Brain pericyte (primary cell): ENCODE data around the gene YBX3.
A peak's percentile ranks its signal among the peaks of the same experiment; 100 is the strongest.
"Not testable (repeated sequence)": the region's sequence is repeated elsewhere in the genome, so short reads cannot be mapped to it uniquely, and the experiment has no call there.

Experiments
- DNase-seq: peaks from one replicate; pipeline ENCODE4 v3.0.0-alpha.2; 2012; ENCODE audit warnings: low read depth, low spot score

YBX3 gene

DNA sequence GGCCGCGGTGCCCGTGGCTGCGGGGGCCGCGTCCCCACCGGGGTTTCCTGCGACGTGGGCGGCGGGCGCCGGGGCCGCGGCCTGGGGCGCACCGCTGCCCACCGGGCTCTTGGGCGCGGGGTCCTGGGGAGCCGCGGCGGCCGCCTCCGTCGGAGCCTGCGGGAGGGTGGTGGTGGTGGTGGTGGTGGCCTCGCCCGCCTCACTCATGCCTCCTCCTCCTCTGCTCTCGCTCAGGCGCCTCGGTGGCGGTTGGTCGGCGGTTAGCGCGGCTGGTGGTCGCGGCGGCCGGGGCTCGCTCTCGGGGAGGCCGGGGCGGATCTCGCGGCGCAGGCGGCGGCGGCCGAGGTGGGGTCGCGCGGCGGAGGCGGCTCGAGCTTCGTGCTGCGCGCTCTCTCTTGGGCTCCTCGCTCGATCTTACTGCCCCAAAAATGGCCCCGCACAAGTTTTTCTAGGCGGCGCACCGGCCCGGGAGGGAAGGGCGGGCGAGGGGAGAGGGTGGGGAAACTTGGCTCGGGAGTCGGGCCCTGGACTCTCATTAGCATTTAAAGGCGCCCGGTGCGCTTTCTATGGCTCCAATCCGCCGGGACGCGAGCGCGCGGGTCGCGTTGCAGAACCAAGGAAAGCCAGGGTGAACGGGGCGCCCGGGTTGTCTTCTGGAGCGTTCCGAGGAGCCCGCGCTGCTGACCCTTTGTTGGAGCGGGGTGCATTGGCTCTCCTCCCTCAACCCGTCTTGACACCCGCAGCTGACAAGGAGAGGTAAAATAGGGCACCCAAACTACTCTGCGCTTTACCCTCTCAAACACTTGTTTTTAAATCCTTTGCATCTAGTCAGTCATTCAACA, at the start of gene YBX3:
TSS of gene YBX3 (minus strand) at position 419 of the 842 bp plus-strand sequence. CDS start at position 207, 212 bp downstream.
- peak; percentile 37 for DNase-seq

DNA sequence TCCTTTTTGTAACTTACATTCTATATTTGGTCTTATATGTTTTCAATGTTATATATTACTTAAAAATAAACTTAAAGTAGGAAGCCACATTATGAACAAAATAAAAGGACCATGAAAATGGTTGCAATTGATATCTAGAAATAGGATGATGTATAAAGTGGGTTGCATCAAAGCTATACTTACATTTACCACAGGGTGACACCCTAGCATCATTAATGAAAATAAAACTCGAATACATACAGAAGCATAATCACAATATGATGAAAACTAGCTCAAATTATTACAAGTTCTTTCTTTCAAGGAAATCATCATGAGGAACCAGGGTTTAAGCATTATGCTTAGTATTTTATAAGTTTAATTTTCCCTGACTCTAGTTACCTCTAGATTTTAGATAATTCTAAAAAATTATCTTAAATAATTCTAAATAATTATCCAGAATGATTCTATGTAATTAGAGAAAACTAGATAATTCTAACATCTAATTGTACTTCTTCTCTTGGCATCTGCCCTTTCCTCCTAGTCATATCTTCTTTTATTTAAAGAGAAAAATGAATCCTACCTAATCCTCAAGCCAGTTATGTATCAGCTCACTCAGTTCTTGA, 48.1 kb upstream of the YBX3 start:
- DNase-seq = no peak

DNA sequence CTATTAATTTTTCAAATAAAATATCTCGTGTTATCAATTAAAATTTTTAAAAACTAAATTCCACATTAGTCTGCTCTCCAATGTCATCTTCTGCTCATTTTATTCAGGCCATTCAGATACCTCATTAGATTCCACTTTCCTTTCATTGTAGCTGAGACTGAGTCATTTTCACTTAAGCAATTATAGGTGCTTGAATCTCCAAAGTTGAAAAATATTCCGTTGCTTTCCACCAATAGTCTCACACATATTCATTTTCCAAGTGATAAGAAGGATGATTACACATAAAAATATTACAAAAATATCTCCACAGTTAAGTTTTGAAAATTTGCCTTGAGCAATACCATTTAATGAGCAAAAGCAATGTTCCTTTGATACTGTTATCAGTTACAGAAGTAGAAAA, 36.5 kb upstream of the YBX3 start:
- DNase-seq = no peak

DNA sequence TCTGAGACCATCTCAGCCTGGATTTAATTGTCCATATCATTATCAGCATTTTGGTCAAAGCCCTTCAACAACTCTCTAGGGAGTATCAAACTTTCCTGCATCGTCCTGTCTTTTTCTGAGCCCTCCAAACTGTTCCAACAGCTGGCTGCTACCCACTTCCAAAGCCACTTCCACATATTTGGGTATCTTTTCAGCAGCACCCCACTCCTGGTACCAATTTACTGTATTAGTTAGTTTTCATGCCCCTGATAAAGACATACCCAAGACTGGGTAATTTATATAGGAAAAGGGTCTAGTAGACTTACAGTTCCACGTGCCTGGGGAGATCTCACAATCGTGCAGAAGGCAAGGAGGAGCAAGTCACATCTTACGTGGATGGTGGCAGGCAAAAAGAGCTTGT, 33.1 kb upstream of the YBX3 start:
- no peak for DNase-seq

DNA sequence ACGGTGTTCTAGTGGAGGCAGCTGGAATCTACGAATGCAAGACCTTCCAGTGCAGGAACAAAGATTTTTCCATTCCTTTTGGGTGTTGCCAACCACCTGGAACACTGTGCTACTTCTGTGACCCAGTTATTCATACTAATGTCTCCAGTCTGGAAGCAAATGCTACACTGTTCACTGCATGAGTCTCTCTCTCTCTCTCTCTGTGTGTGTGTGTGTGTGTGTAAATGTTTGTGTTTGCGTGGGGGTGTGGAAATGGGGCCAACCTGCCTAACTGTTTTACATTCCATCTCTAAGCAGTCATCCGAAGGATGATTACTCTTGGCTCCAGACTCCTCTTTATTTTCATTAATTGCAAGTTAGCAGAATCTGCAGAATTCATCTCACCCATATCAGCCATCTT, 29.9 kb upstream of the YBX3 start:
- no peak for DNase-seq

DNA sequence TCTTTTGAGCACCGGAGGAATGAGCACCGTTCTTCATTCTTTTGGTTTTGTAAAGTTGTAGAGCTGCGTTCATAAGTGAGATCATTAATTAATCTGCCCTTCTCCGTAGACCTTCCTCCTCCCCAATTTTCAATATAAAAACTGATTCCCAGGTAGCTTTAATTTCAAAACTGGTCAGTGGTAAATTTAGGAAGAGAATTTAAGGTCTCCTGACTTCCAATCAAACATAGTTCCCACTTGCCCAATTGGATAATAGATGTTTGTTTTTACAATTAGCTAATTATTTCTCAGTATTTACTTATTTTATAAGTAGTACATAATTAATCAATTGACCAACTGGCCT, 27.2 kb upstream of the YBX3 start:
- DNase-seq = no peak

DNA sequence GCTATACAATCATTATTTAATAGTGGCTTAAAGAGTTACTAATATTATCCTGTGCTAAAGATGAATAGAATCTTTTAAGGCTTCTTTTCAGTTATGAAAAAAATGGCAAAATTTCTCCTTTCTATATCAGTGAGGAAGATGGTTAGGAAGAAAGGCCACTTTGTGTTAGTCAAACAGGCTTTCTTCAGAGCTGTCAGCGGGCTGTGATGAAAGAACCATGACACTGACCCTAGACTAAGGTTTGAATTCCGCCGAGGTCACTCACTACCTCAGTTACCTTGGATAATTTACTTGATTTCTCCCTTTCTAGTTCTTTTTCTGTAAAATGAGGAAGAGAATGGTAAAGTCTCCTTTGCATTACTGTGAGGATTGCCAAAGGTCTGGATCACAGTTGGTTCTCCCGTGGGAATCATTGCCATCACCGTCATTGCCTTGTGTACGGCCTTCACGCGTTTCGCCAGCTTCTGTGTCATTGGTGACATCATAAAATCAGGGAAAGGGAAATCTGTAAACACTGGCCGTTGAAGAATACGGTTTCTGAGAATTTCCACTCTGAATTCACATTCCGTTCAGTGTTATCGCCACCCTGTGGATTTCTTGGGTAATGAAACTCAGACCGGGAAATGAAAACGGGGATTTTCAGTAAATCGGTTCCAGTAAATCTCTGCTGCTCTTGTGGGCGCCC, 26.7 kb upstream of the YBX3 start:
- peak; percentile 86 for DNase-seq

DNA sequence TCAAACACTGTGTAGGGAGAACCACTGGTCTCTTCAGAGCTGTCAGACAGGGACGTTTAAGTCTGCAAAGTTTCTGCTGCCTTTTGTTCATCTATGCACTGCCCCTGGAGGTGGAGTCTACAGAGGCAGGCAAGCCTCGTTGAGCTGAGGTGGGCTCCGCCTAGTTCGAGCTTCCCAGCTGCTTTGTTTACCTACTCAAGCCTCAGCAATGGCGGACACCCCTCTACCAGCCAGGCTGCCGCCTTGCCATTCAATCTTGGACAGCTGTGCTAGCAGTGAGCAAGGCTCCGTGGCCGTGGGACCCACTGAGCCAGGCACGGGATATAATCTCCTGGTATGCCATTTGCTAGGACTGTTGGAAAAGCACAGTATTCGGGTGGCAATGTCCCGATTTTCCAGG, 24.6 kb upstream of the YBX3 start:
- no peak for DNase-seq

DNA sequence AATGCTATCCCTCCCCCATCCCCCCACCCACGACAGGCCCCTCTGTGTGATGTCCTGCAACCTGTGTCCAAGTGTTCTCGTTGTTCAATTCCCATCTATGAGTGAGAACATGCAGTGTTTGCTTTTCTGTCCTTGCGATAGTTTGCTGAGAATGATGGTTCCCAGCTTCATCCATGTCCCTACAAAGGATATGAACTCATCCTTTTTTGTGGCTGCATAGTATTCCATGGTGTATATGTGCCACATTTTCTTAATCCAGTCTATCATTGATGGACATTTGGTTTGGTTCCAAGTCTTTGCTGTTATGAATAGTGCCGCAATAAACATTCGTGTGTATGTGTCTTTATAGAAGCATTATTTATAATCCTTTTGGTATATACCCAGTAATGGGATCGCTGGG, 20.3 kb upstream of the YBX3 start:
- DNase-seq = not testable (repeated sequence)

DNA sequence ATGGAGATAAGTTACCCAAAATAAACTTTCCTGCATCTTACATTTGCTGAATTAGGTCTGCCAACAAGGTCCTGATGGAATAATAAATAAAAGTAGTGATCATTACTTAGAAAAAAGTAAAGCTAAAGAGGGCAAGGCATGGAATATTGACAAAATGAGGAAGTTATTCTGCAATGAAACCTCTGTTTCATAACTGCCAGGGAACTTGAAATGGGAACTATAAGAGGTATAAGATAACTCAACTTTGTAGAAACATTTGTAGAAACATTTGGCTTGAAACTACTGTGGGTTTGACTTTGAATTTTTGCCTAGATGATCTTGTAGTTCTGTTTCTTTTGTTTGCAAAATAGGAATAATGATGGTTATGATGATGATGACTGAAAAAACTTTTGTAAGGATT, 18.7 kb upstream of the YBX3 start:
- no peak for DNase-seq

DNA sequence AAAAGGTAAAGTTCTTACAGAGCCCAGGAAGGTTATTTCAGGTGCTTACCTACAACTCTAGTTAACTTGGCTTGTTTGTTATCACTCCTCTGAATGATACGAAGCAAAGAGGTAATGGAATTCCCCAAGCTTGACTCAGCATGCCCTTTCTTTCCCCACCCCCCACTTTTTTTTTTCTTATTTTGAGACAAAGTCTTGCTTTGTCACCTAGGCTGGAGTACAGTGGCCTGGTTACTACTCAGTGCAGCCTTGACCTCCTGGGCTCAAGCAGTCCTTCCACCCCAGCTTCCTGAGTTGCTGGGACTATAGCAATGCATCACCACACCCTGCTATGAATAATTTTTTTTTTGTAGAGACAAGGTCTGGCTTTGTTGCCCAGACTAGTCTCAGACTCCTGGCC, 17.1 kb upstream of the YBX3 start:
- no peak for DNase-seq

DNA sequence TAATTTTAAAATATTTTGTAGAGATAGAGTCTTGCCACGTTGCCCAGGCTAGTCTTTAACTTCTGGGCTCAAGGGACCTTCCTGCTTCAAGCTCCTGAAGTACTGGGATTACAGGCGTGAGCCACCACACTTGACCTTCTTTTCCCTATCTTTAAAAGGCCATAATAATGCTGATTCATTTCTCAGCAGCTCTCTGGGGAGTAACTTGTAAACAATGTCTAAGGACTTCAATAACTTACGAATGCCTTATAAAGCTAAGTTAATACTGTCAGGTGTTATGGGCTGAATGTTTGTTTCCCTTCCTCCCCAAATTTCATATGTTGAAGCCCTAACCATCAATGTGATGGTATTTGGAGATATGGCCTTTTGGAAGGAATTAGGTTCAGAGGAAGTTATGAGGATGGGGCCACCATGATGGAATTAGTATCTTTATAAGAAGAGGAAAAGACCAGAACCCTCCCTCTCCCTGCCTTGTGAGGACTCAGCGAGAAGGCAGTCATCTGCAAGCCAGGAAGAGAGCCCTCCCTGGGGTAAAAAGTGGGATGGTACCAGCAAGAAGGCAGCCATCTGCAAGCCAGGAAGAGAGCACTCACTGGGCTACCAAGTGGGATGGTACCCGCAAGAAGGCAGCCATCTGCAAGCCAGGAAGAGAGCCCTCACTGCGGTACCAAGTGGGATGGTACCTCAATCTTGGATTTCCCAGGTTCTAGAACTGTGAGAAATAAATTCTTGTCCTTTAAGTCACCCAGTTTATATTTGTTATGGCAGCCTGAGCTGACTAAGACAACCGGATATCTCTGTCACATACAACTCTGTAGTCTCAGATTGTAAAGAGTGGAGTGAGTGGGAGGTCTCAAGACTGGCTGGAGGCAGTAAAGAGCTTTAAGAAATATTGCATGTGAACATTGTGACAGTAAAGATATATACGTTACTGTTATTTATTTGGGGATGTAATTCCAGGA, 16.3 kb upstream of the YBX3 start:
- DNase-seq = no peak

DNA sequence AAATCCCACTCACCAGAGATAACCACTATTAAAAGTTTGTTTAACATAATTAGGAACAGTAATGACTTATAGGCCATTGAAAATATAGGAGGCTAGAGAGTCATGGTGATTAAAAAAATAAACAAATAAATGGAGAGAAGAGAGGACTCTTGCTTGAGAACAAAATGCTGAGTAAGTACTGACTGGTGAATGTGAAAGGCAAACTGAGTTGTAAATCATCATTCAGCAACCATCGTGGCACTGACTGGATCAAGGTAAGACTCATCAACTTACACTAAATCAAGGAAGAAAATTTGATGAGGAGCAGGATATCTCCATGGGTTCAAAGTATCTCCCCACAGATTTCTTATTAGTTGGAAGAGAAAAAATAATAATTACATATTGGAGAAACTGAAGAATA, 14.1 kb upstream of the YBX3 start:
- DNase-seq = no peak

DNA sequence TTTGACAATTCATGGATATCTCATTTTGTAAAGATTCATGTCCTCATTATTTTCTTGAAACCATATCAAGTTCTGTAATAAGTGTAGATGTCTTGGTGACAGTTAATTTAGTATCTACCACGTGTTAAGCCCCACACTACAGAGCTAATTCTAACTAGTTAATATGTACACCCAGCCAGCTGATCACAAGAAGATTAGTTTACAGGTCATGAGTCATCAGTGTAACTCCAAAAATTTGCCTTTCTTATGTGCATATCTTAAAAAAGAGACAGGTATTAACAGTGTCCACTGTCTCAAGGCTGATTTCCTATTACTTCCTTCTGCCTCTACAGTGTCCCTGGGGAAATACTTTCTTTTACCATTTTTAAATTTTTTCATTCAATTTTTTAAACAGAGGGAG, 13.3 kb upstream of the YBX3 start:
- no peak for DNase-seq

DNA sequence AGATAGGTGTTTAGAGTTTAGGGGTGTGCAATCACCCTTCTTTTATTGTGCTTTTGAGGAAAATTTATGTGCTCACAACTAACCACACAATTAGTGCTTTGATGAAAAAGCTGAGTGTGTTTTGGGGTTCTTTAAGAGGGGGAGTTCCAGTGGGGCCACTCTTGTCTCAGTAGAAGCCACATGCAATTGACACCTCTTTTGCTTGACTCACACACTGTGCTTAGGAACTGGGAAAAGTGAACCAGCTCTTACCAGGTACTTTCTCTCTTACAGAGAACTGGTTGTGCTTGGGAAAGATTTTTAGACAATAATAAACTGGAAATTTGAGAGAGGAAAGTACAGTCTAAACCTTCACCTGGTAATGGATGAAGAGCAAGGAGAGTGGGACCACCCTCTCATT, 12.3 kb upstream of the YBX3 start:
- no peak for DNase-seq

DNA sequence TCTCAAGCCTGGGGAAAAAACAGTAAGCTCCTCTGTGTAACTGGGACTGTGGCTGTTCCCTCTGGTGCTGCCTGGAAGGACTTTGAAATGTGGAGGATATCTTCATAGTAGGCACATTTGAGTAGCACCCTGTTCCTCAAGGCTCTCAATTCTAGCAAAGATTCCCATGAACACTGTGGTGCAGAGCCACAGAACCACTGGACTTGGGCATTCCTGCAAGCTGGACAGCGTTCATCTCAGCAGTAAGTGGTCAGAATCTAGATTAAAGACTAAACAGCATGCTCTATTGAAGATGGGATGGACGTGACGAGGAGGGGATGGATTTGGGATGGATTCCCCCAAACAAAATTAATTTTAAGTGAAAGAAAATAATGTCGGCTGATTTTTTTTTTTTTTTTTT, 9.4 kb upstream of the YBX3 start:
- no peak for DNase-seq

DNA sequence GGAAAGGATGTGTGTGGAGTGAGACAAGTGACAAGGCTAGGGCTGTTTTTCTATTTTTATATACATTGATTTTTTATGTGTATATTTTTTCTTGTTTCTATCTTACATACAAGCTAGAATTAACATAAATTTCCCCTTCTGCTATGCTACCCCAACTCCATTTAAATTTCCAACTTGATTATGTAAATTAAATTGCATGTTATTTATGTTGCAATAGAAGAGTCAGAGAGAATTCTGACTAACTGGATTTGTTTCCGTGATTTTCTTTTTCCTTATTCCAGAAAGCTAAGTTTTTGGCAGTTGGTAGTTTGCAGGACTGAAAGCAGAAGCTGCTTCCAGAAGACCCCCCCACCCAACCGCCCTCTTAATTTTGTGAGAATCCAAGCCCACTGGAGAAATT, 8.9 kb upstream of the YBX3 start:
- no peak for DNase-seq

DNA sequence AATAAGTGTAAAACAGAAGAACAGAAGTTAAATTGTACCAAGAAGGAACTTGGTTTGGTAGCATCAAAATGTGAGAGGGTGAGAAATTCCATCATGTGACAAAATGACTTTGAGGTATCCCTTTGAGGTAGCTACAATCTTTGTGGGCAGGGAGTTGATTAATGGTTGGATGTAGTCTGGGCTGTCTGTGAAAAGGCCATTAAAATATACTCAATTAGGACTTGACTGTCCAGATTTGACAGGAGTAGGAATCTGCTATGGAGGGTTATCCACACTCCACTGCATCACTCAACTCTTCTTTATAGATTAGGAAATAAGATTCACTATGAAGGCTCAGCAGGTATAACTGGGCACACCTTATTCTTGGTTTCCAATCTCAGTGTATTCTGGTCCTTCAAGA, 7.4 kb upstream of the YBX3 start:
- DNase-seq = no peak

DNA sequence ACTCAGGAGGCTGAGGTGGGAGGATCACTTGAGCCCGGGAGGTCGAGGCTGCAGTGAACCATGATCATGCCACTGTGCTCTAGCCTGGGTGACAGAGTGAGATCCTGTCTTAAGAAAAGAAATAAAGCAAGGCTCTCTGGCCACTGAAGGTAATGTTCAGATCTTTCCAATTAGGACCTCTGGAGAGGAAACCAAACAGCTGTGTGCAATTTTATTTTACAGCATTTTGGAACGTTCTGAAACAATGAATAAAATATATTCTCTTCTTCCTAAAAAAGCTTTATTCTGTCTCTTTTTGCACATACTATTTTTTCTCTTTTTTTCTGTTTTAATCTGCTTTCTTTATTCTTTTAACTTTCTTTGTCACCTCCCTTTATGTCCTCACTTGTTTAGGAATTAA, 5.0 kb upstream of the YBX3 start:
- no peak for DNase-seq

DNA sequence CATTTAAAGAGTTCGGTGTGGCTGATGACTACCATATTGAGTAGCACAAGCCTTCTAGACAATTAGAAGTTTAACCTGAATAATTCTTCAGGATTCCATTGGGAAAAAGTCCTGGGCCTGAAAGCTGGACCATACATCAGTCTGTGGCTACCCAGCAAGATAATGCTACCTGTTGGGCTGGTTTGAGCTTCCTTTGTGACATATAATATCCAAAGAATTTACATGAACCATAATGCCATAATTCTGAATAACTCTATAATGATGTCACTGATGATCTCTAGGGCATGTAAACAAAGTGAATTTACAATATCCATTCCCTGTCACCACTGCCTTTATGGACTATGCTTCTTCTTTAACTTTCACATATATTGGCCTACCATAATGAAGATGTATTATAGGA, 3.8 kb upstream of the YBX3 start:
- DNase-seq = no peak

DNA sequence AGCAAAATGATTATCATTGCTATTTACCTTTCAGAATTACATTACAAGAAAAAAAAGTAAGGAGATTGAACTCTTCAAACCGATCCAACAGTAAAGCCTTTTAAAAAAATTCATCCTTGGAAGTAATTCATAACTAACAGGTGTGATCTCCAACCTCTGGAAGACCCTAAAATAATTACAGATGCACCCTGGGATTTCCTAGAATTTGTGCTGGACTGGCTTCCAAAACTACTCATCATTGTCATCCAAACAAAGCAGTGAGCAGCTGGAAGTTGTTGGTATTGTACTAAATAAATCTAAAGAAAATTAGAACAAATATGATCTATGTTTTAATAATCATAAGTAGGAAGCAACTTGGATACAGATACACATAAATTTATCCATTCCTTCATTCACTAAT, 1.9 kb upstream of the YBX3 start:
- no peak for DNase-seq

DNA sequence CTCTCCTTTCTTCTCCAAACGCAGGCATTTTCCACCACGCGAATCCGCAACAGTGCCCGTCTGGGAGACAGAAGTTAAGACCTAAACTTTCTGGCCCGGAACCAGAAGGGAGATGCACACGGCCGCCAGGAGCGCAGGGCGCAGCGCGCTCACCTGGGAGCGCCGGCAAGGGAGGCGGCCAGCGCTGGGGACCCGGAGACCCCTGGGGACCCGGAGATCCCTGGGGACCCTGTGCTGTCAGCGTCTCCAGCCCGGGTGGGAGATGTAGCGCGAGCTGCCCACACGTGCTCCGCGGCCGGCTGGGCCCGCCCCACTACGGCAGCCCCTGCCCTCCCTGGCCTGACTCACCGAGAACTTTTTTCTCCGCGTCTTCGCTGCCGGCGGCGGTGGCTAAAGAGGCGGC, 620 bp downstream of the YBX3 start:
- DNase-seq = no peak
